NCI-H128 (cell line): ENCODE measurements around the gene POC5.
"Not testable (repeated sequence)": the region's sequence is repeated elsewhere in the genome, so short reads cannot be mapped to it uniquely, and the experiment has no call there.

ENCODE experiments used
- DNase-seq: peaks from one replicate; lab custom pipeline; 2025; ENCODE audit not compliant: unreplicated experiment; lab: John Stamatoyannopoulos, UW

POC5 gene

DNA sequence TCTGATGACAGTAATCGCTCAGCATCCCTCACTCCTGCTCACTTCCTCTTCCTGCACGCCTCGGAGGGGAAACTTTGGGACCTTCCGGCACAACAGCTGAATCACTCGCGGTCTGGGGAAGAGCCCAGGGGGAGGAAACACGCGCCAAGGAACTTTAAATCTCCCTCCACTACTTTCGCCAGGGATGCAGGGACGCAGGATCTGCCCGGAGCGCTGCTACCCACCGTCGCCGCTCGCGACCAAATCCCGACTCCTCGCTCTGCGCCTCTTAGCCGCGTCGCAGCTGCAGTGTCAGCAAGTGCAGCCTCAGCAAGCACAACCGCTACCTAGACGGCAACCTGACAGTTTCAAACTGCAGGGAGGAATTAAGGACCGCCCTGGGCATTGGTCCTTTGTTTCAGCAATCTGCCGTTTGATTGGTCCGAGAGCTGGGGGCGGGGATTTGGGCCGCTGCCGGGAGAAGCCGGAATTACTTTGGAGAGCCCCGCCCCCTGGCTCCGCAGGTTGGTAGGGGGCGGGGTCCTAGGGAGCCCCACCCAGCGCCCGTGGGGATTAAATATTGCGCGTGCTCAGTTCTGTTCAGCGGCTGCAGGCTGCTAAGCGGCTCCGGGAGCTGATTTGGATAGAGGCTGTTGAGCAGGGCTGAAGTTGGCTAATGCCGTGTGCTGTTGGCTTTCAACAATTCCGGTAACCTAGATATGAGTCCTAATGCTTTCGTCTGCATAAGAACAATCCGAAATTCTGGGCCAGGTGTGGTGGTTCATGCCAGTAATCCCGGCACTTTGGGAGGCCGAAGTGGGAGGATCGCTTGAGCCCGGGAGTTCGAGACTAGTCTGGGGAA lies at the start of gene POC5:
POC5 (minus strand) TSS at position 356 of the 841 bp plus-strand sequence. CDS start 4,500 bp downstream, outside the sequence.
- peak; percentile 89 for DNase-seq

- DNase-seq: no peak
Observed at GRCh38 chr5:75758116-75758515, 40.9 kb upstream of the POC5 start.

DNA sequence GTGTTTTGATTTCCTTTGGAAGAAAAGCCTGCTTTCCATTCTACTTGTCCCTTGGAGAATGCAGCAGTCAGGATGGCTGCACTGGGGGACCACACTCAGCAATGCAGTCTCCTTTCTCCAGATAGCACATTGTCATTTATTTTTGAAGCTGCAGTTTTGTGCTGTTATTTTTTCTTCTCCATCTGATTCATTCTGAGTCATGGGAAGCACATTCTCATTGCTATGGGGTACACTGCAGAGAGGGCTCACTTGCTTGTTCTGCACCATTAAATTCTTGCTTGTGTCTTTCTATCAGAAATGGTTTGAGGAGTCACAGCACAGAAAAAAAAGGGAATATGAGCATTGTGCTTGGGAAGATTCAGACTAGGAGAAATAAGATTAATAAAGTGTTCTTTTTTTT lies 39.7 kb upstream of the POC5 start:
- DNase-seq: no peak

DNA sequence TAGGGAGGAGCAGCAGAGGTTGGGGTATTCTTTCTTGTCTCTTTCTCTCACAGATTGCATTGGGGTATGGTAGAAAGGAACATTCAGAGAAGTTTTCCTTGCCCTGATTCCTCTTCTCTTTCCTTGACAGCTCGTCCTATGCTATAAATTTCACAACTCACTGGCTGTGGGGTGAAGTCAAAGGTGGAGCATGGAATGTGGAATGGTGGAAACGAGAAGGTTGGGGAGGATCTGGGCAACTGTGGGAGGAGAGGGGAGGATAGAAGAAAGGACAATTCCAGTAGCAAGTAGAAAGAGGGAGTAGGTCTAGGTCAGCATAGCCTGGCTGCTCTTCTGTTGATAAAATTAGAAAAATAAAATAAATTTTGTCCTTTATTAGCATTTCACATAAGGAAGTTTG lies 39.0 kb upstream of the POC5 start:
- DNase-seq: no peak

DNA sequence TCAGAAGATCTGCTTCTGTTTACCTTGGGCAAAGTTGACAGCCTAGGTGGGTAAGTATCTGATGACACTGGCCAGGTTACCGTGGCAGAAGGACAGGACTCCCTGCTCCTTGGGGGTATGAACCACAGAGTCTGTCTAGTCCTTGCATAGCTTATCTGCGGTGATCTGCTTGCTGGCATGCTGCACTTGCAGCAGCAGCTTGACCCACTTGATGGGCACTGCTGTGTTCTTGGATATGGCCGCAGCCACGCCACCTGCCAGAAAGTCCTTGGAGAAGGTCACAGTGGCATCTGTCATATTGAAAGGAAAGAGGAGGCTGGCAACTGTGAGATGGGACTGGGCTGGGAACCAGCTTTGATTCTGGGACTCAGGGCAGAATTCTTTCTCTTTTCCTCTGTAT lies 35.9 kb upstream of the POC5 start:
- no peak for DNase-seq

GRCh38 chr5:75744355-75744754 lies 27.1 kb upstream of the POC5 start:
- no peak for DNase-seq

- DNase-seq: no peak
Observed at GRCh38 chr5:75736273-75736672, 19.0 kb upstream of the POC5 start.

DNA sequence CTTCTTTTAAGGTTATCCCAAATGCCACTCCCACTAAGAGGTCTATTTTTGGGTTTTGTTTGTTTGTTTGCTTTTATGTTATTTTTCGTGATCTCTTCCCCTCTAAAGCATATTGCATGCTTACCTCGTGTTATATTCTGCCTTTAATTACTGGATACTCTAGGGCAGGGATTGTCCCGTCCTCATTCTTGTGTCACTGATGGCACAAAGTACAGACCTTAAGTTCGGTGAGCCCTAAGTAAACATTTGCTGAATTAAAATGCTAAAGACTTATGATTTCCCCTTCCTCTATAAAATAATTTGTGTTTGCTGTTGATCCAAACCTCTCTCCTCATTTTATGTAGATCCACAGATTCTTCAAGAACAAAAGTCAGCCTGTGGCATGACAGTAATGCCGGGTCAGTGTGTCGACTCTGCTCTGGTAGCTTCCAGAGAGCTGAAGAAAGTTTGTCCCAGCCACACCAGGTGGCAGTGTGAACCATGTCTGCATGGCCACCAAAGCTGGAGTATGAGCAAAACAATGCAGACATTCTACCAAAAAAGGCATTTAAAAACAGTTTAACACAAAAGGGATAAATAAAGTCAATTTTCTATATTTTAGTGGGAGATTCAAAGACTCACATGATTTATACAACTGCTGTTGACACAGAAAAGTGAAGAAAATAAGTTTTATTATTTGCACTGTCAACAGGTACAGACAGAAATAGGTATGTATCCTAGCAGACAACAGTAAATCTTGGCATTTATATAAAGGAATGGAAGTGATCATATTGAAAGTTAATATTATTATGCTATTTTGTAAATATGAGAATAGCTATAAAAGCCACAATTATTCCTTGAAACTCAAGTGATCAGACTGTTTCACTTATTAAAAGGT lies 17.9 kb upstream of the POC5 start:
- DNase-seq: peak; percentile 10

DNA sequence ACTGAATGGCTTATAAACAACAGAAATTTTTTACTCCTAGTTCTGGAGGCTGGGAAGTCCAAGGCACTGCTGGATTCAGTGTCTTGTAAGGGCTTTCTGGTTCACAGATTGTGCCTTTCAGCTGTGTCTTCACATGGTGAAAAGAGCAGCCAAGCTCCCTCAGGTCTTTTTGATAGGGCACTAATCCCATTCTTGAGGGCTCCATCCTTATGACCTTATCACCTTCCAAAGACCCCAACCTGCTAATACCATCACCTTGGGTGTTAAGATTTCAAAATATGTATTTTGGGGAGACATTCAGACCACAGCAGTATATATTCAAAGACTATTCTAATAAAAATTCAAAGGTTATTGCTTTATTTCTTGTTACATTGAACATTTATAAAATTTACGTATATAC lies 16.5 kb upstream of the POC5 start:
- no peak for DNase-seq

DNA sequence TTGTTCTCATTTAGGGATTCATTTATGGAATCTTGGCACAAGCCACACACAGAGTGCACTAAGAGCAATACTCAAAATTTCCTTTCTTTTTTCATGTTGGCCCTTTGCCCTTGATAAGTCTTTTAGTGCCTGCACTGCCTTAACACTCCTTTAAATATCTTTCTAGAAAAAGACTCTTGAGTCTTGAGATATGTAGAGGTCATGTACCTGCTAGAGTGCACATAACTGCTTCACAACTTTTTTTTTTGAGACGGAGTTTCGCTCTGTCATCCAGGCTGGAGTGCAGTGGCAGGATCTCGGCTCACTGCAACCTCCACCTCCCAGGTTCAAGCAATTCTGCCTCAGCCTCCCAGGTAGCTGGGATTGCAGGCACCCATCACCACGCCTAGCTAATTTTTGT lies 14.3 kb upstream of the POC5 start:
- not testable (repeated sequence) for DNase-seq

DNA sequence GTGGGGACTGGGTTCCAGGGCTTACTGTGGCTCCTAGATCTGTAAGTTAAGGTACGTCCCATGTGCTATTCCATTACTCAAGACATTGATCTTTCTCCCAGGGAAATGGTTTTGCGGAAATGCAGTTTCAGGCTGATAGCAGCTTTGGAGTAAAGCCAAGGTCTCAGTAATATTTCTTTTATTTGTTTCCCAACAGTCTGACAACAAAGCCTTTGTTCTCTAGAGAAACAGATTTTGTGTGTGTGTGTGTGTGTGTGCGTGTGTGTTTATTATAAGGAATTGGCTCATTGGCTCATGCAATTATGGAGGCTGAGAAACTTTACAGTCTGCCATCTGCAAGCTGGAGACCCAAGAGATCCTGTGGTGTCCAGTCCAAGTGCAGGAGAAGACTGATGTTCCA lies 12.1 kb upstream of the POC5 start:
- DNase-seq: no peak

DNA sequence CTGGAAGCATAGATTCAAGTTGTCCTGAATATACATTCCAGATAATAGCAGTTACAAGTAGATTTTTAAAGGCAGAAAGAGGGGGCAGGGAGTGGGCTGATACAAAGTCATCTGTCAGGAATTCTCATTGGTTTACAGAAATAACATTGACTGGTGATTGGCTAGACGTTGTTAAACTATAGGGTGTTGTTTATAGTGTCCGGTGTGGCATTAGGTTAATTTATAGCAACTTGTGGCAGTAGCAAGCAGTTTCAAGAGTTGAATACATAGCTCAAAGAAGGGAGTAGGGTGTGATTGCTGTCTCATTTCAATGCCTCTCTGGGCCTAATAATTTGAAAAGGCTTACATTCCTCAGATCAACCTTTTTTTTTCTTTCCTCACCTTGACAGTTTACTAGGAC lies 10.7 kb upstream of the POC5 start:
- no peak for DNase-seq

DNA sequence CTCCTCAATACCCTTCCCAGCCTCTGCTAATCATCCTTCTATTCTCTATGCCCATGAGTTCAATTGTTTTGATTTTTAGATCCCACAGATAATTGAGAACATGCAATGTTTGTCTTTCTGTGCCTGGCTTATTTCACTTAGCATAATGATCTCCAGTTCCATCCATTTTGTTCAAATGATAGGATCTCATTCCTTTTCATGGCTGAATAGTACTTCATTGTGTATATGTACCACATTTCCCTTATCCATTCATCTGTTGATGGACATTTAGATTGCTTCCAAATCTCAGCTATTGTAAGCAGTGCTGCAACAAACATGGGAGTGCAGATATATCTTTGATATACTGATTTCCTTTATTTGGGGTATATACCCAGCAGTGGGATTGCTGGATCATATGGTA lies 9.0 kb upstream of the POC5 start:
- DNase-seq: not testable (repeated sequence)

DNA sequence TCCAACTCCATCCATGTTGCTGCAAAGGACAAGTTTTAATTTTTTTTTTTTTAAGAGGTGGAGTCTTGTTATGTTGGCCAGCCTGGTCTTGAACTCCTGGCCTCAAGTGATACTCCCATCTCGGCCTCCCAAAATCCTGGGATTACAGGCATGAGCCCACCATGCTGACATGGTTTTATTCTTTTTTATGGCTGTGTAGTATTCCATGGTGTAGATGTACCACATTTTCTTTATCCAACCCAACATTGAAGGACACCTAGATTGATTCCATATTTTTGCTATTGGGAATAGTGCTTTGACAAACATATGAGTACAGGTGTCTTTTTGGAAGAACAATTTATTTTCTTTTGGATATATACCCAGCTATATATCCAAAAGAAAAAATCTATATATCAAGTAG lies 6.1 kb upstream of the POC5 start:
- no peak for DNase-seq

DNA sequence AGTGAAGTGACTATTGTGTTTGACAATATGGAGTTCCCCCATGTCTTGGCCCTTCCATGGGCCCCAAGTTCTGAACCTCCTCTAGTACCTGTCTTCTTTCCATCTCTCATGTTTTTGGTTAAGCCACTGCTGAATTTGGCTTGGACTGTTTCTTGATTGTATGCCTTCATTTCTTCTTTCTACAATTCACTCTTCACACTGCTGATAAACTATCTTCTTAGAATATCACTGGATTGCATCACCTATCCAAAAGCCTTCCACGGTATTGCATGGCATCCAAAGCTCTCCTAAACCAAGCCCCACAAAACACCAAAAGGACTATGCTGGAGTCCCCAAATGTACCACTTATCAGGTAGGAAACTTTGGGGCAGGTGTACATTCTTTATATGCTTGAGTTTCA lies 4.3 kb upstream of the POC5 start:
- no peak for DNase-seq

DNA sequence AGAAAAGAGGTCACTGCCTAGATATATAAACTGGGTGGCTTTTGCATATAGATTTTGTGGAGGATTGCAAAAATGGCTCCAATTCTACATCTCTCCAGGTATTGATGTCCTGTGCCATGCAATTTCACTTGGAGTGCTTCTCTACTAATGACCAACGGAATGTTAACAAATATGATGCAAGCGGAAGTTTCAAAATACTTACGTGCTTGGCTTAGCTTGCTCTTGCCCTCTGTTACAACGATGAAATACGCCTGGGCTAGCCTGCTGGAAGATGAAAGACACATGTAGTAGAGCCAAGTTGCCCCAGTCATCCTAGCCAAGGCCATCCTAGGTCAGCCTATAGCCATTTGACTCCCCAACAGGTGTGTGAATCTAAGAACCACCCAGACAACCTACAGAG lies 3.6 kb upstream of the POC5 start:
- no peak for DNase-seq

DNA sequence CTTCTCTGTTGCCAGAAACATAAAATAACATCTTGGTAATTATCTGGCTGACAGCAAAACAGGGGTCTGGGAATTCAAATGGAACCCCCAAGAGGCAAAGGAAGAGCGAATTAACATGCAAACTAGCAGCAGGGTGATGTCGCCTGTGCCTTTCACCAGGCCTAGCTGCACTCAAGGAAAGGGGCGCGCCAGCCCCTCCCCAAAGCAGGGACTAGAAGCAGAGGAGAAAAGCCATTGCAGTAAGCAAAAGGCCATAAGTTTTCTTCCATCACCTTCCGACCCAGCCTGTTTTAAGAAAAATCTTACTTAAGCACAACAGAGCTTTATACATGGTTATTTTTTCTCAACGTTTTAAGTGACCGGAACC lies 539 bp downstream of the POC5 start:
- no peak for DNase-seq

- DNase-seq: no peak
Observed at GRCh38 chr5:75712091-75712490, 5.1 kb downstream of the POC5 start.

DNA sequence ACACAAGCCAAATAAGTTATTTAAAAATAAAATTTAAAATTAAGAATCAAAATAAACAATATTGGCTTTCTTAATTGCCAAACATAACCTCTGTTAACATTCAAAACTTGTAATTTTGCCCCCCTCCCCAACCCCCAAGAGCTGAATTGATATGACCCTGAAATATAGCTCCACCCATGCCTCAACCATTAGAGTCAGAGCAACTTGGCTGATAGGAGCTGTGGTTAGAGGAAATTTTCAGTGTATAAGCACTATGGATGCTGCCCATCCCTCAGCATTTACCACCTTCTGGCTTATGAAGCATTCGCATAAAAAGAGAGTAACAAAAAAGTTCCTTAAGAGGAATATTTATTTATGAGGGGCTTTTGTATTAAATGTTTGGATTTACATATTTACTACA lies 6.1 kb downstream of the POC5 start:
- DNase-seq: no peak

- no peak for DNase-seq
Observed at GRCh38 chr5:75710637-75711036, 6.6 kb downstream of the POC5 start.

DNA sequence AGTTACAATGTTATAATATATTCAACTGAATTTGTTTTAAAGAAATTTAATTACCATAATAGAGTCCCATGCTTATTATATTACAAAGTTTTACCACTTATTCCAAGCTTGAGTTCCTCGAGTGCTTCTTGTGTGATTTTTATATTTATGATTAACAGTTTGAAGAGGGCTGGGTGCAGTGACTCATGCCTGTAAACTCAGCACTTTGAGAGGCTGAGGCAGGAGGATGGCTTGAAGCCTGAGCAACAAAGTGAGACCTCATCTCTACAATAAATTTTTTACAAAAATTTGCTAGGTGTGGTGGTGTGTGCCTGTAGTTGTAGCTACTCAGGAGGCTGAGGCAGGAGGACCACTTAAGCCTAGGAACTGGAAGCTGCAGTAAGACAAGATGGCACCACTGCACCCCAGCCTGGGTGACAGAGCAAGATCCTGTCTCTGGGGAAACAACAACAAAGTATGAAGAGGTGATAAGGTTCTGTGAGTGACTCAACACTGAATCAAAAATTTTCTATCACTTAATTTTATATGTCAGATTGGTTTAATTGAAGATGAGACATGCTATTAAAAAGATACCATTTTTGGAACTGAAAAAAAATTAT lies 9.2 kb downstream of the POC5 start:
- DNase-seq: no peak

GRCh38 chr5:75706775-75707174 lies 10.5 kb downstream of the POC5 start:
- DNase-seq: no peak
